ENCODE data around the gene NTRK3. TPM values are rescaled to one million over a fixed set of nuclear protein-coding genes. Genes with fewer than 3 reads are reported as not detected.

NTRK3 gene
- total RNA-seq, 4 donors from 2014 or later: 0.94 to 3.2 (median 1.8) TPM

GRCh38 chr15:88032787-88033186 lies 223.8 kb downstream of the NTRK3 start:
- H3K27me3 ChIP-seq: no peaks in the 10 kb centered on the region
- 87 to 95% methylated on average over 10 to 13 of the region's 13 CpGs for WGBS, 2 donors
- TF ChIP-seq CTCF (IDR thresholded peaks at IDR 0.05): no peak
- no peak for TF ChIP-seq POLR2A (IDR thresholded peaks at IDR 0.05)
- H3K27ac ChIP-seq: no peak overlapping the region
- no peaks in the 10 kb centered on the region for H3K9me3 ChIP-seq
- no peak overlapping the region for H3K4me3 ChIP-seq (replicated peaks in 1 of 3)
- intact Hi-C loops (cut with DNase I): no loop called here
- no peaks in the 10 kb centered on the region for H3K4me1 ChIP-seq
- no peaks in the 10 kb centered on the region for H3K36me3 ChIP-seq
- no peak for DNase-seq

DNA sequence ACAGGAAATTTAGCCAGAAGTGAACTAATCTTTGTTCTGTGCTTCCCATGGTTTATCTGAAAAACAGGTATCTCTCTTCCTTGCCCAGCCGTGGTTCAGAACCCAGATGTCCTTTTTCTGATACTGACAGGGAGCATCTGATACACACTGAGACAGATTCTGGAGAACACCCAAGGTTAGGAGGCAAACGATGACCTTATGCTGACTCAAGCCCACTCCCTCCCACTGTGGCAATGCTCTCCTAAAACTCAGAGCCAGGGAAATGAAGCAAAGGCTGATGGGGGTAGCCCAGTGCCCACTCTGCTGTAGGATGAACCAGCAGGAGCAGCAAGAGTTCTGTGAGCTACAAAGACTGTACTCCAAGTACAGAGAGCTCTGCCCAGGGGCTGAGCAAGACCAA lies 225.1 kb downstream of the NTRK3 start:
- Histone ChIP-seq H3K36me3 (no peaks in the 10 kb centered on the region), H3K27me3 (no peaks in the 10 kb centered on the region), H3K9me3 (no peaks in the 10 kb centered on the region), H3K4me3 (replicated peaks in 1 of 3) (no peak overlapping the region), H3K27ac (no peak overlapping the region), H3K4me1 (no peaks in the 10 kb centered on the region)
- DNase-seq: no peak
- no peak for TF ChIP-seq CTCF (IDR thresholded peaks at IDR 0.05)
- no peak for TF ChIP-seq POLR2A (IDR thresholded peaks at IDR 0.05)
- 73 to 82% methylated on average over 2 of the region's 2 CpGs for WGBS, 2 donors
- intact Hi-C loops (cut with DNase I): no loop called here

- Histone ChIP-seq H3K9me3 (no peaks in the 10 kb centered on the region), H3K27me3 (no peaks in the 10 kb centered on the region), H3K36me3 (no peaks in the 10 kb centered on the region), H3K4me1 (no peaks in the 10 kb centered on the region), H3K4me3 (replicated peaks in 1 of 3) (no peak overlapping the region), H3K27ac (no peak overlapping the region)
- no peak for TF ChIP-seq CTCF (IDR thresholded peaks at IDR 0.05)
- no peak for TF ChIP-seq POLR2A (IDR thresholded peaks at IDR 0.05)
- intact Hi-C loops (cut with DNase I): loop anchor here (10.0 kb wide), 1 partner anchor 55 kb away; no protein-coding TSS in a partner anchor
- 47 to 61% methylated on average over 2 of the region's 2 CpGs for WGBS, 2 donors
- no peak for DNase-seq
These were observed 226.8 kb downstream of the NTRK3 start for GRCh38 chr15:88029696-88030095.

GRCh38 chr15:88028024-88028423 lies 228.5 kb downstream of the NTRK3 start:
- DNase-seq: no peak
- Histone ChIP-seq H3K36me3 (no peaks in the 10 kb centered on the region), H3K4me1 (no peaks in the 10 kb centered on the region), H3K9me3 (no peaks in the 10 kb centered on the region), H3K27me3 (no peaks in the 10 kb centered on the region), H3K27ac (no peak overlapping the region), H3K4me3 (replicated peaks in 1 of 3) (no peak overlapping the region)
- 77 to 82% methylated on average over 3 of the region's 3 CpGs for WGBS, 2 donors
- no peak for TF ChIP-seq POLR2A (IDR thresholded peaks at IDR 0.05)
- no peak for TF ChIP-seq CTCF (IDR thresholded peaks at IDR 0.05)
- intact Hi-C loops (cut with DNase I): loop anchor here (10.0 kb wide), 1 partner anchor 53 kb away; no protein-coding TSS in a partner anchor

GRCh38 chr15:88023914-88024313 lies 232.6 kb downstream of the NTRK3 start:
- H3K36me3 ChIP-seq: no peaks in the 10 kb centered on the region
- DNase-seq: no peak
- no peaks in the 10 kb centered on the region for H3K9me3 ChIP-seq
- intact Hi-C loops (cut with DNase I): loop anchor here (10.0 kb wide), 1 partner anchor 49 kb away; no protein-coding TSS in a partner anchor
- H3K27ac ChIP-seq: no peak overlapping the region
- no peaks in the 10 kb centered on the region for H3K27me3 ChIP-seq
- H3K4me3 ChIP-seq (replicated peaks in 1 of 3): no peak overlapping the region
- no peak for TF ChIP-seq CTCF (IDR thresholded peaks at IDR 0.05)
- TF ChIP-seq POLR2A (IDR thresholded peaks at IDR 0.05): no peak
- no peaks in the 10 kb centered on the region for H3K4me1 ChIP-seq
- WGBS, 2 donors: 81 to 87% methylated on average over 5 of the region's 5 CpGs

All from thyroid gland (tissue), 4 donors.